GM12878 (cell line): ENCODE data around the gene QSOX1. TPM values are rescaled to one million over a fixed set of nuclear protein-coding genes. Genes with fewer than 3 reads are reported as not detected.

Source experiments
- ATAC-seq: fragments of 200-7000 bp; cut with Tn5 transposase; 3 replicates; pipeline ENCODE4 v1.9.1; 2020; ENCODE audit warnings: mild to moderate bottlenecking, moderate library complexity
- BruUV-seq: library from RNA; stranded (reverse); fragments of 400-500 nt; replicated peaks from 2 replicates; lab custom pipeline; 2021; lab: Mats Ljungman, UMichigan
- CTCF ChIA-PET: fragments of 300-600 bp; sonication (Branson Sonifier 250); formaldehyde crosslinking; extraction: SDS; loops from one replicate; lab custom pipeline; 2021; ENCODE audit warnings: inconsistent platforms; lab: Yijun Ruan, JAX
- POLR2A ChIA-PET: fragments of 350-600 bp; formaldehyde crosslinking; extraction: SDS; loops from one replicate; lab custom pipeline; 2021; ENCODE audit warnings: inconsistent platforms; lab: Charles Lee
- RAD21 ChIA-PET: fragments of 300-600 bp; sonication (Branson Sonifier 250); formaldehyde crosslinking; loops from one replicate; lab custom pipeline; 2023; ENCODE audit warnings: antibody characterized with exemption; ENCODE audit not compliant: unreplicated experiment; lab: Charles Lee
- SMC1A ChIA-PET: fragments of 300-600 bp; sonication (Branson Sonifier 250); formaldehyde crosslinking; loops from one replicate; lab custom pipeline; 2023; ENCODE audit not compliant: unreplicated experiment, uncharacterized antibody; lab: Charles Lee
- DNase-seq: peaks from one replicate; pipeline ENCODE4 v3.0.0-alpha.2; 2011; ENCODE audit warnings: low read depth, low spot score
- FAIRE-seq: peaks from 3 replicates; lab custom pipeline; 2011; peaks lifted over from hg19 to GRCh38; lab: Jason Lieb, UNC
- H2AFZ ChIP-seq: 2 replicates; pipeline ENCODE4 v1.6.0; 2011; ENCODE audit warnings: low read depth, low read length, control low read depth; ENCODE audit not compliant: control insufficient read depth
- H3K27ac ChIP-seq: 2 replicates; pipeline ENCODE4 v1.5.1; 2011; ENCODE audit warnings: control low read depth; ENCODE audit not compliant: control insufficient read depth, insufficient read depth
- H3K27me3 ChIP-seq, 2 experiments: replicated peaks in 1 of 2; 2 replicates each; pipeline versions ENCODE4 v1.6.0 to v1.6.1; 2011; ENCODE audit warnings: low read length in 1 of 2; ENCODE audit not compliant: control insufficient read depth in 2 of 2, insufficient read depth in 2 of 2
- H3K36me3 ChIP-seq, 2 experiments: 2 replicates each; pipeline ENCODE4 v1.5.1; 2011; ENCODE audit warnings: low read length in 1 of 2; ENCODE audit not compliant: control insufficient read depth in 2 of 2, insufficient read depth in 2 of 2
- H3K4me1 ChIP-seq: 2 replicates; pipeline ENCODE4 v1.6.1; 2011; ENCODE audit warnings: mild to moderate bottlenecking, low read length, moderate library complexity, mixed read lengths; ENCODE audit not compliant: control insufficient read depth, insufficient read depth
- H3K4me2 ChIP-seq: 2 replicates; pipeline ENCODE4 v1.6.0; 2011; ENCODE audit warnings: control low read depth; ENCODE audit not compliant: control insufficient read depth, insufficient read depth
- H3K4me3 ChIP-seq: fragments of 200-600 bp; sonication (generic); 2 replicates; pipeline ENCODE4 v1.5.1; 2016
- H3K79me2 ChIP-seq: 2 replicates; pipeline ENCODE4 v1.6.0; 2011; ENCODE audit warnings: low read length; ENCODE audit not compliant: control insufficient read depth, insufficient read depth
- H3K9ac ChIP-seq: 2 replicates; pipeline ENCODE4 v1.8.0; 2011; ENCODE audit warnings: low read length, control low read depth, mixed read lengths; ENCODE audit not compliant: control insufficient read depth, insufficient read depth
- H3K9me3 ChIP-seq: replicated peaks from 3 replicates; pipeline ENCODE4 v1.5.1; 2011; ENCODE audit warnings: mild to moderate bottlenecking, low read length; ENCODE audit not compliant: control insufficient read depth, insufficient read depth
- H4K20me1 ChIP-seq: 2 replicates; pipeline ENCODE4 v1.6.0; 2011; ENCODE audit not compliant: control insufficient read depth, insufficient read depth
- ATF7 ChIP-seq: fragments of 450-650 bp; IDR thresholded peaks from 2 replicates; pipeline ENCODE4 v1.6.1; 2016; ENCODE audit warnings: low read depth, mild to moderate bottlenecking
- RB1 ChIP-seq: fragments of 450-650 bp; formaldehyde crosslinking; IDR thresholded peaks from 2 replicates; pipeline ENCODE4 v1.6.1; 2017; ENCODE audit warnings: mild to moderate bottlenecking, borderline replicate concordance
- SPI1 ChIP-seq: IDR thresholded peaks from 2 replicates; pipeline ENCODE4 v1.6.1; 2011; ENCODE audit warnings: low read depth, mild to moderate bottlenecking, low read length, moderate library complexity, borderline replicate concordance; ENCODE audit not compliant: insufficient read depth
- USF1 ChIP-seq: IDR thresholded peaks from 2 replicates; pipeline ENCODE4 v1.6.1; 2011; ENCODE audit warnings: borderline replicate concordance, low read depth, mild to moderate bottlenecking, moderate library complexity, mixed read lengths, low read length; ENCODE audit not compliant: insufficient read depth; ENCODE audit errors: extremely low read length
- ZNF217 ChIP-seq: fragments of 450-650 bp; IDR thresholded peaks from 2 replicates; pipeline ENCODE4 v1.6.1; 2017; ENCODE audit warnings: antibody characterized with exemption, mild to moderate bottlenecking
- ZNF592 ChIP-seq: fragments of 450-650 bp; IDR thresholded peaks from 2 replicates; pipeline ENCODE4 v1.6.1; 2017; ENCODE audit warnings: mild to moderate bottlenecking, moderate library complexity
- ZSCAN29 ChIP-seq: fragments of 450-650 bp; IDR thresholded peaks from 2 replicates; pipeline ENCODE4 v1.6.1; 2017; ENCODE audit warnings: mild to moderate bottlenecking, moderate library complexity
- WGBS: methylation state at CpG from one replicate; pipeline ENCODE4 v1.1.6; 2016; ENCODE audit warnings: low lambda C conversion rate; ENCODE audit not compliant: insufficient replicate concordance, insufficient coverage; ENCODE audit errors: missing lambda C conversion rate; 5-methylcytosine and 5-hydroxymethylcytosine counted together
- in situ Hi-C: fragments of 300-500 bp; cut with MboI; formaldehyde crosslinking; loops from 9 replicates; pipeline ENCODE4 v1.14.3; 2018; ENCODE audit warnings: mixed read lengths
- intact Hi-C: fragments of 100-400 bp; cut with micrococcal nuclease; formaldehyde crosslinking; loops from one replicate; pipeline ENCODE4 v1.14.2; 2022; ENCODE audit not compliant: unreplicated experiment
- polyA plus RNA-seq, 11 experiments: library from polyadenylated mRNA; depleted of rRNA in 4 of 11; unstranded in 6 of 11; stranded (reverse) in 5 of 11; fragments of >200 nt; fragmentation: Nextera tagmentation in 4 of 11; fragmentation: Illumina TruSeq in 1 of 11; extraction: Ambion mirVana in 4 of 11; extraction: Trizol in 1 of 11; gene quantifications; 1 replicate in 1 of 11; 2 replicates in 10 of 11; pipeline versions ENCODE4 v1.2.1 to v1.2.3, GENCODE V29; 2011 to 2016; ENCODE audit warnings: inconsistent platforms in 2 of 11, missing spikeins in 2 of 11, low read depth in 1 of 11
- total RNA-seq, 4 experiments: library from RNA; depleted of rRNA in 3 of 4; stranded (reverse); fragments of >200 nt in 3 of 4; fragmentation: Illumina TruSeq in 1 of 4; extraction: Trizol in 1 of 4; gene quantifications; 2 replicates each; pipeline versions ENCODE4 v1.2.1 to v1.2.3, GENCODE V29; 2013 to 2021
- TF ChIP-seq, protein P1 (sequence below): fragments of 450-650 bp; IDR thresholded peaks from 2 replicates; pipeline ENCODE4 v1.6.1; 2018; ENCODE audit warnings: mild to moderate bottlenecking, low read depth, moderate library complexity; ENCODE audit not compliant: partially characterized antibody
- TF ChIP-seq, protein P2 (sequence below): fragments of 150-350 bp; IDR thresholded peaks from 2 replicates; pipeline ENCODE4 v1.6.1; 2014; ENCODE audit warnings: mild to moderate bottlenecking, low read depth, low read length
- TF ChIP-seq, protein P3 (sequence below): IDR thresholded peaks from 2 replicates; pipeline ENCODE4 v1.6.1; 2012; ENCODE audit warnings: low read depth, low read length, improper control_type of control experiment

The QSOX1 gene
- total and polyA plus RNA-seq, 10 of the 15 experiments (the other 5 are each of a cell fraction or from before 2014, with no cell fraction given) = 1.8 to 31.3 (median 11.2) TPM

GRCh38 chr1:180186831-180187230 lies 32.2 kb downstream of the QSOX1 start:
- ChIA-PET SMC1A (interaction anchor here (2.0 kb wide), 1 partner anchor 8 kb away, joined by 6 read pairs; no protein-coding TSS in a partner anchor), CTCF (interaction anchor here (1.6 to 4.0 kb wide), 3 partner anchors 10 to 229 kb away, joined by 10 to 16 read pairs (median 12); no protein-coding TSS in a partner anchor), RAD21 (interaction anchor here (2.9 kb wide), 1 partner anchor 7 kb away, joined by 9 read pairs; no protein-coding TSS in a partner anchor), POLR2A (no interaction called here)
- no peak for ATAC-seq
- no peaks in the 10 kb centered on the region for H3K4me1 ChIP-seq
- no peaks in the 10 kb centered on the region for H3K79me2 ChIP-seq
- no peak overlapping the region for H3K4me2 ChIP-seq
- no peaks in the 10 kb centered on the region for H3K9me3 ChIP-seq
- no peaks in the 10 kb centered on the region for H4K20me1 ChIP-seq
- WGBS = 62% methylated on average over 8 of the region's 8 CpGs
- H3K4me3 ChIP-seq = no peak overlapping the region
- no peak for FAIRE-seq
- H2AFZ ChIP-seq = no peak overlapping the region
- no peaks in the 10 kb centered on the region for H3K27me3 ChIP-seq
- BruUV-seq = no TSS peak
- in situ Hi-C loops = no loop called here
- DNase-seq = no peak
- peaks cover 0 to 10% of the 10 kb centered on the region in 2 experiments; a peak in 3 of 4 replicates for H3K36me3 ChIP-seq
- H3K27ac ChIP-seq = no peak overlapping the region
- intact Hi-C loops = no loop called here
- no peak overlapping the region for H3K9ac ChIP-seq
- TF ChIP-seq ZNF217 (no peak), ZNF592 (no peak), ZSCAN29 (no peak), USF1 (no peak), ATF7 (no peak), SPI1 (no peak), RB1 (no peak)
- TF ChIP-seq, protein P1, sequence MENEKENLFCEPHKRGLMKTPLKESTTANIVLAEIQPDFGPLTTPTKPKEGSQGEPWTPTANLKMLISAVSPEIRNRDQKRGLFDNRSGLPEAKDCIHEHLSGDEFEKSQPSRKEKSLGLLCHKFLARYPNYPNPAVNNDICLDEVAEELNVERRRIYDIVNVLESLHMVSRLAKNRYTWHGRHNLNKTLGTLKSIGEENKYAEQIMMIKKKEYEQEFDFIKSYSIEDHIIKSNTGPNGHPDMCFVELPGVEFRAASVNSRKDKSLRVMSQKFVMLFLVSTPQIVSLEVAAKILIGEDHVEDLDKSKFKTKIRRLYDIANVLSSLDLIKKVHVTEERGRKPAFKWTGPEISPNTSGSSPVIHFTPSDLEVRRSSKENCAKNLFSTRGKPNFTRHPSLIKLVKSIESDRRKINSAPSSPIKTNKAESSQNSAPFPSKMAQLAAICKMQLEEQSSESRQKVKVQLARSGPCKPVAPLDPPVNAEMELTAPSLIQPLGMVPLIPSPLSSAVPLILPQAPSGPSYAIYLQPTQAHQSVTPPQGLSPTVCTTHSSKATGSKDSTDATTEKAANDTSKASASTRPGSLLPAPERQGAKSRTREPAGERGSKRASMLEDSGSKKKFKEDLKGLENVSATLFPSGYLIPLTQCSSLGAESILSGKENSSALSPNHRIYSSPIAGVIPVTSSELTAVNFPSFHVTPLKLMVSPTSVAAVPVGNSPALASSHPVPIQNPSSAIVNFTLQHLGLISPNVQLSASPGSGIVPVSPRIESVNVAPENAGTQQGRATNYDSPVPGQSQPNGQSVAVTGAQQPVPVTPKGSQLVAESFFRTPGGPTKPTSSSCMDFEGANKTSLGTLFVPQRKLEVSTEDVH = no peak
- TF ChIP-seq, protein P2, sequence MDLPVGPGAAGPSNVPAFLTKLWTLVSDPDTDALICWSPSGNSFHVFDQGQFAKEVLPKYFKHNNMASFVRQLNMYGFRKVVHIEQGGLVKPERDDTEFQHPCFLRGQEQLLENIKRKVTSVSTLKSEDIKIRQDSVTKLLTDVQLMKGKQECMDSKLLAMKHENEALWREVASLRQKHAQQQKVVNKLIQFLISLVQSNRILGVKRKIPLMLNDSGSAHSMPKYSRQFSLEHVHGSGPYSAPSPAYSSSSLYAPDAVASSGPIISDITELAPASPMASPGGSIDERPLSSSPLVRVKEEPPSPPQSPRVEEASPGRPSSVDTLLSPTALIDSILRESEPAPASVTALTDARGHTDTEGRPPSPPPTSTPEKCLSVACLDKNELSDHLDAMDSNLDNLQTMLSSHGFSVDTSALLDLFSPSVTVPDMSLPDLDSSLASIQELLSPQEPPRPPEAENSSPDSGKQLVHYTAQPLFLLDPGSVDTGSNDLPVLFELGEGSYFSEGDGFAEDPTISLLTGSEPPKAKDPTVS = no peak
- TF ChIP-seq, protein P3, sequence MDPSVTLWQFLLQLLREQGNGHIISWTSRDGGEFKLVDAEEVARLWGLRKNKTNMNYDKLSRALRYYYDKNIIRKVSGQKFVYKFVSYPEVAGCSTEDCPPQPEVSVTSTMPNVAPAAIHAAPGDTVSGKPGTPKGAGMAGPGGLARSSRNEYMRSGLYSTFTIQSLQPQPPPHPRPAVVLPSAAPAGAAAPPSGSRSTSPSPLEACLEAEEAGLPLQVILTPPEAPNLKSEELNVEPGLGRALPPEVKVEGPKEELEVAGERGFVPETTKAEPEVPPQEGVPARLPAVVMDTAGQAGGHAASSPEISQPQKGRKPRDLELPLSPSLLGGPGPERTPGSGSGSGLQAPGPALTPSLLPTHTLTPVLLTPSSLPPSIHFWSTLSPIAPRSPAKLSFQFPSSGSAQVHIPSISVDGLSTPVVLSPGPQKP = no peak
